ENCODE measurements around the gene MMD2. TPM values are rescaled to one million over a fixed set of nuclear protein-coding genes. Genes with fewer than 3 reads are reported as not detected.

The MMD2 gene
- total and polyA plus RNA-seq, 2 donors (not counting 3 experiments of a cell fraction or from before 2014, with no cell fraction given): not detected

GRCh38 chr7:4906682-4907081 is 52.3 kb downstream of the MMD2 start:
- no peak overlapping the region for H3K4me3 ChIP-seq (replicated peaks in 1 of 3; ENCODE audit: insufficient read depth in 1 of 3, low read depth in 1 of 3, low read length in 3 of 3)
- no peak for FAIRE-seq
- DNase-seq (ENCODE audit: low read depth, low spot score): no peak
- H3K36me3 ChIP-seq (ENCODE audit: control insufficient read depth in 2 of 2, extremely low read depth in 1 of 2, insufficient read depth in 2 of 2, low read length in 2 of 2): no peaks in the 10 kb centered on the region
- no peak overlapping the region for H3K27ac ChIP-seq (ENCODE audit: insufficient read depth, low read depth, low read length)
- no peak overlapping the region for H3K4me2 ChIP-seq (ENCODE audit: insufficient read depth, low read length)
- H3K27me3 ChIP-seq (ENCODE audit: control insufficient read depth in 2 of 2, insufficient read depth in 2 of 2, low read length in 2 of 2): peaks cover 0 to 2% of the 10 kb centered on the region in 2 experiments
- no peak overlapping the region for H2AFZ ChIP-seq (ENCODE audit: low read depth, low read length)
- H3K4me1 ChIP-seq (ENCODE audit: control insufficient read depth, extremely low read depth, insufficient read depth, low read length): no peaks in the 10 kb centered on the region
- H3K79me2 ChIP-seq (ENCODE audit: control insufficient read depth, insufficient read depth, low read length): no peaks in the 10 kb centered on the region
- H3K9me3 ChIP-seq (replicated peaks; ENCODE audit: control insufficient read depth, insufficient read depth, low read length): no peaks in the 10 kb centered on the region
- no TSS peak for BruUV-seq (replicated peaks)
- TF ChIP-seq CTCF (IDR thresholded peaks at IDR 0.05; ENCODE audit: extremely low read depth in 1 of 2, insufficient read depth in 1 of 2, low read depth in 1 of 2, low read length in 2 of 2) (no peak), GATA2 (IDR thresholded peaks at IDR 0.05; ENCODE audit: insufficient read depth, insufficient read length, low read depth, low read length) (no peak), POLR2AphosphoS5 (IDR thresholded peaks at IDR 0.05; ENCODE audit: insufficient read depth, low read depth, low read length) (no peak), MYC (IDR thresholded peaks at IDR 0.05; ENCODE audit: low read depth, low read length) (no peak), JUN (IDR thresholded peaks at IDR 0.05; ENCODE audit: borderline replicate concordance, insufficient read depth, insufficient read length, low read depth) (no peak), POLR2A (IDR thresholded peaks at IDR 0.05; ENCODE audit: low read depth, low read length) (no peak), FOS (IDR thresholded peaks at IDR 0.05; ENCODE audit: borderline replicate concordance, insufficient read depth, low read length) (no peak), MAX (IDR thresholded peaks at IDR 0.05; ENCODE audit: insufficient read depth, insufficient read length) (no peak), EZH2 (IDR thresholded peaks at IDR 0.05; ENCODE audit: borderline replicate concordance, low read depth, low read length, severe bottlenecking) (no peak)
- no peak overlapping the region for H3K9ac ChIP-seq (replicated peaks; ENCODE audit: extremely low read depth, insufficient read depth, low read length)
- no peaks in the 10 kb centered on the region for H3K9me1 ChIP-seq (replicated peaks; ENCODE audit: control insufficient read depth, extremely low read depth, insufficient read depth, low read length)
- no peaks in the 10 kb centered on the region for H4K20me1 ChIP-seq (replicated peaks; ENCODE audit: control insufficient read depth, extremely low read depth, insufficient read depth, low read length)
- dilution Hi-C loops (cut with MboI; ENCODE audit: extremely low pct_ligation_motif_present, low sequenced_read_pairs) (no loop called here), intact Hi-C loops (cut with micrococcal nuclease) (no loop called here)
- ChIA-PET CTCF (no interaction called here), POLR2A (no interaction called here)
